Fibroblast of pulmonary artery (primary cell): ENCODE results near the gene MAST4.
A peak's percentile ranks its signal among the peaks of the same experiment; 100 is the strongest.

Source experiments
- DNase-seq: peaks from one replicate; pipeline ENCODE4 v3.0.0-alpha.2; 2010; ENCODE audit warnings: low read depth
- H3K4me3 ChIP-seq: replicated peaks from 2 replicates; pipeline ENCODE4 v1.5.1; 2011; ENCODE audit warnings: low read depth, mild to moderate bottlenecking, control low read depth, low read length, moderate library complexity
- TF ChIP-seq, protein P1 (sequence below): IDR thresholded peaks from 2 replicates; pipeline ENCODE4 v1.5.1; 2011; ENCODE audit warnings: mild to moderate bottlenecking, control low read depth, low read length, inconsistent platforms; ENCODE audit errors: missing control alignments

MAST4 gene

DNA sequence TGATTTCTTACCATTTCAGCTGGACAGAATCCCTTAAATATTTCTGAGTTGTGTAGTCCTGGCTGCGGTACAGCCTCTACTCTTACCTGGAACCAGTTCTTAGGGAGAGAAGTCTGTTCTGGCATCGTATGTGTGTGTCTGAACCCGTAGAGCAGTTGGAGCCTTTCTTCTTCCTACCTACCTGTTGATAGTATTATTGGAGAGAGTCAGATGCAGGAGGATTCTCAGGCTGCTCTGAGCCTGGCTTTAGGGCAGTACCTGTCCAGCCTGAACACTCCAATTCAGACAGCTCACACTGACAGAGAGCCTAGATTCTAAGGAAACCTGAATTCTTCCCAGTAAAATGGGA is 410.3 kb downstream of the MAST4 start:
- TF ChIP-seq, protein P1, sequence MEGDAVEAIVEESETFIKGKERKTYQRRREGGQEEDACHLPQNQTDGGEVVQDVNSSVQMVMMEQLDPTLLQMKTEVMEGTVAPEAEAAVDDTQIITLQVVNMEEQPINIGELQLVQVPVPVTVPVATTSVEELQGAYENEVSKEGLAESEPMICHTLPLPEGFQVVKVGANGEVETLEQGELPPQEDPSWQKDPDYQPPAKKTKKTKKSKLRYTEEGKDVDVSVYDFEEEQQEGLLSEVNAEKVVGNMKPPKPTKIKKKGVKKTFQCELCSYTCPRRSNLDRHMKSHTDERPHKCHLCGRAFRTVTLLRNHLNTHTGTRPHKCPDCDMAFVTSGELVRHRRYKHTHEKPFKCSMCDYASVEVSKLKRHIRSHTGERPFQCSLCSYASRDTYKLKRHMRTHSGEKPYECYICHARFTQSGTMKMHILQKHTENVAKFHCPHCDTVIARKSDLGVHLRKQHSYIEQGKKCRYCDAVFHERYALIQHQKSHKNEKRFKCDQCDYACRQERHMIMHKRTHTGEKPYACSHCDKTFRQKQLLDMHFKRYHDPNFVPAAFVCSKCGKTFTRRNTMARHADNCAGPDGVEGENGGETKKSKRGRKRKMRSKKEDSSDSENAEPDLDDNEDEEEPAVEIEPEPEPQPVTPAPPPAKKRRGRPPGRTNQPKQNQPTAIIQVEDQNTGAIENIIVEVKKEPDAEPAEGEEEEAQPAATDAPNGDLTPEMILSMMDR, result no peak
- no peak for DNase-seq
- no peak overlapping the region for H3K4me3 ChIP-seq

DNA sequence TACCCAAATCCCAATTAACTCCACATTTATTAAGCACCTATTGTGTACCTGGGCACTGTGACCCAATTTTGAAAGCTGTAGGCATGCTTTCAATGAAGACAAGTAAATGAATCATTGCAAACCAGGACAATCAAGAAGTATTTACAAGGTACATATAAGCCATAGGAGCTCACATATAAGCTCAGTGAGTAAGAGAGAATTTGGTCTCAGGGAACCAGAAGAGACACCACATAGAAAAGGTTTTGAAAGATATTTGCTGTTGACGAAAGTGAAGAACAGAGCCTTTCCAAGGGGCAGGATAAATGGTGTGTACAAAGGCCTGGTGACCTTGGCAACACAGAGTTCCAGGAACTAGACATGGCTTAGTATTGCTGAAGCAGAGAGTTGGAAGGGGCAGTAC is 412.8 kb downstream of the MAST4 start:
- TF ChIP-seq, protein P1, result no peak
- no peak overlapping the region for H3K4me3 ChIP-seq
- no peak for DNase-seq

DNA sequence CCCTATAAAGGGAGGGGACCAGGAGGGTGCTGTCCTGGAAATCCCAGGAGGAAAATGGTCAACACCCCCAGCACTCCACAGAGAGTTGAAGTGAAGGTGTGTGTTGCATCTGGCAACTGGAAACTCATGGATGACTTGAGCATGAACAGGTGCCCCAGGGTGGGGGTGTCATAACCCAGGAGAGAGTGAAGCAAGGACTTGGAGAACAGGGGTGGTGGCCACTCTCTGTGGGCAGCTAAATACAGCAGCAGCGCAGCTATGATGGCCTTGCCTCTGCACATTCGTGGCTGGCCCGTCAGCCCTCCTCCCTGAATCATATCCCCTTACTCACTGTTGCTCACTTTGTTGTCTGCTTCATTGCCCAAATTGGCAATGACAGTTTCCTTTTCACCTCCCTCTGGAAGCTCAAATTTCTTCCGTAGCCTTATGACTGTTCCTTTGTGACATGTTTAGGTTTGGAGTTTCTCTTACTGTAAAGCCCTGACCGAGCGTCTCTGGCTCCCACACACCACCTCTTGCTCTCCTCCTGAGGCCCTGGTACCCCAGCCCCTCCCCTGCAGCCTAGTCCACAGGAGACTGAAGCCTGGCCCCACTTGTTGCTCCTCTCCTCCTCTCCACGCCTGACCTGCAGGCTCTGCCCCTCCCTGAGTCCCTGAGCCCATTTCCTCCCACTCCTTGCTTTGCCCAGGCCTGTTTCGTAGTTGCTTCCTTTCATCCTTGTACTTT is 414.7 kb downstream of the MAST4 start:
- H3K4me3 ChIP-seq, result no peak overlapping the region
- peak; percentile 69 for DNase-seq
- TF ChIP-seq, protein P1, result no peak

DNA sequence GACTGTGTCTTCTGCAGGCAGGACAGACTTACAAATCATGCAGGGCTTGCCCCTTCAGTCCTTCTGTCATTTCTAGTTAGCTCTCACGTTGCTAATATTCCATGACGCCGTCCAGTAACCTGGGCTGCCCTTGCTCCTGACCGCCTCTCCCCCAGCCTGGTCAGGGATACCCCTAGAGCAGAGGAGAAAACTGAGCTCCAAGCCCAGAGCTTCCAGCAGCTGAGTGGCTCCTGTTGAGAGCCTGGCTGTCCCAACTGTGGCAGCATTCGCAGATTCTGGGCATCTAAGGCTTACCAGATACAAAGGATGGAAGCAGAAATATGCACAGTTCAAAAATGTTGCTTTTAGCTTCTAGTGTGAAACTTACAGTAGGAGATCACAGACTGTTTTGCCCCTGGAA is 415.2 kb downstream of the MAST4 start:
- TF ChIP-seq, protein P1, result no peak
- no peak for DNase-seq
- H3K4me3 ChIP-seq, result no peak overlapping the region

DNA sequence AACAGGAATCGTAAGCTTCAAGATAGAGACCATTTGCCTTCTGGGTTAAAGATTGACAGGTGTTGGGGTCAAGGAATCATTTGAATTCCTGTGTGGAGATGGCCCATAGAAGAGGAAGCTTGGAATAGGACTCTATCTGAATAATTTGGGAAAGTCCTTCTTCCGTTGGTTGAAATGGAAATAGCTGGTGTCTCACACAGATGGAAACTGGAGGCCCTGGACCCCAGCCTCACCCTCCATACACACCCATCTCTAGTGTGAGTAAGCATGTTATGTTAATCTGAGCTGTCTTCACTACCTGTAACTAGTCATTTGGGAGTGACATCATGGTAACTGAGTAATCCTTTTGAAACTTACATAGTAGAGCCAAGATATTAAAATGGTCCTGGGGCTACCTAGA is 416.0 kb downstream of the MAST4 start:
- no peak for DNase-seq
- TF ChIP-seq, protein P1, result no peak
- no peak overlapping the region for H3K4me3 ChIP-seq

DNA sequence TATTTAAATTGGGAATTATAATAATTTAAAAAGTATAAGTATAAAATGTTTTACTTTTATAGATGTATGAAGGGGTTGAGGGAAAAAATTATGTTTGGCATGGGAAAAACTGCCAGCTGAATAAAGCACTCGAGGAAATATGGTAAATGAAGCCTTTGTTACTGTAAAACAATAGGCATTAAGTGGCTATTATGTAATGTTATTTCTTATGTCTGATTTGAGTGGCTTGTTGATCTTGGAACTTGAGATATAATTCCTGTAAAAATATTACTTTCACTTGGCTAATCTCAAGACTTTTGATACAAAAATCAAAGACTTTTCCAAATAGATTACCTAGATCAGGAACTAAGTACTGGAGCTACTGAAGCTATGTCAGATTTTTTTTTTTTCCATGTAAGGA is 417.5 kb downstream of the MAST4 start:
- DNase-seq, result no peak
- H3K4me3 ChIP-seq, result no peak overlapping the region
- TF ChIP-seq, protein P1, result no peak

DNA sequence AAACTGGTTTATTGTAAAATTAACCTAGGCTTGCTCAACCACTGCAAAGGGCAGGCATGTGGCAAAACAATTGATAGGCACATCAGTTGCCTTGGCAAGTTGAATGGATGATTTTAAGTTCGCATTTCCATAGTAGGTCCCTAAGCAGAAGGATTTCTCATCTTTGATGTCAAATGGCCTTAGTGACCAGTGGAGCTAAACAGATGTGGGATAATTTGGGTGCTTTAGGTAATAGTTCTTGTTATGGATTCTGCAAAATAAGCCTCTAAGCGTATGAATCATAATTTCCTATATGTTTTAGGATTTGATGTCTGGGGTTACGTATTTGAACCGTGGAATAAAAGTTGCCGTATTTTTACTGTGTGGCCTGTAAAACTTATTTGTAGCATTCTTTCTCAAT is 418.0 kb downstream of the MAST4 start:
- no peak for DNase-seq
- TF ChIP-seq, protein P1, result no peak
- no peak overlapping the region for H3K4me3 ChIP-seq
